GM13976 (cell line): ENCODE measurements around the gene PSMA3.

Source experiments
- DNase-seq: peaks from one replicate; pipeline ENCODE4 v3.0.0; 2012; ENCODE audit warnings: low spot score
- CTCF ChIP-seq: IDR thresholded peaks from 2 replicates; pipeline ENCODE4 v1.5.1; 2012; ENCODE audit warnings: borderline replicate concordance, mild to moderate bottlenecking; ENCODE audit not compliant: insufficient read depth; ENCODE audit errors: extremely low read depth, missing control alignments, control extremely low read depth
- in situ Hi-C: fragments of 300-500 bp; cut with MboI; formaldehyde crosslinking; loops from one replicate; pipeline ENCODE4 v1.12.0; 2022; ENCODE audit warnings: low sequenced_read_pairs, mixed read lengths, inconsistent platforms; ENCODE audit not compliant: unreplicated experiment

Gene PSMA3

GRCh38 chr14:58280954-58281787 lies 36.5 kb downstream of the PSMA3 start:
- TF ChIP-seq CTCF: no peak
- DNase-seq: peak; percentile 45
- in situ Hi-C loops: no loop called here

- in situ Hi-C loops: no loop called here
- DNase-seq: no peak
- TF ChIP-seq CTCF: no peak
These were observed 37.3 kb downstream of the PSMA3 start for GRCh38 chr14:58281969-58282368.

- TF ChIP-seq CTCF: no peak
- in situ Hi-C loops: no loop called here
These were observed 38.4 kb downstream of the PSMA3 start for GRCh38 chr14:58282925-58283593.

GRCh38 chr14:58283730-58284129 lies 39.1 kb downstream of the PSMA3 start:
- in situ Hi-C loops: no loop called here
- no peak for DNase-seq
- TF ChIP-seq CTCF: no peak

More at GRCh38 chr14:58282925-58283593, 38.4 kb downstream of the PSMA3 start:
- no peak for DNase-seq

DNA sequence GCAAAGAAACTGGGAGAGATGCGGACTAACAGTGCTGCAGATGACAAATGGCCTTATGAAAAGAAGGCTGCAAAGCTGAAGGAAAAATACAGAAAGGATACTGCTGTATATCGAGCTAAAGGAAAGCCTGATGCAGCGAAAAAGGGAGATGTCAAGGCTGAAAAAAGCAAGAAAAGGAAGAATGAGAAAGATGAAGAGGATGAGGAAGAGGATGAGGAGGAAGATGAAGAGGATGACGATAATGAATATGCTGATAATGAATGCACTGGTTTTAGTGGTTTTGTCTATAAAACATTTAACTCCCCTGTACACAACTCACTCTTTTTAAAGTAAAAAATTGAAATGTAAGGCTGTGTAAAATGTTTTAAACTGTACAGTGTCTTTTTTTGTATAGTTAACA lies 40.5 kb downstream of the PSMA3 start:
- DNase-seq: no peak
- in situ Hi-C loops: no loop called here
- no peak for TF ChIP-seq CTCF

GRCh38 chr14:58287607-58288042 lies 43.0 kb downstream of the PSMA3 start:
- in situ Hi-C loops: no loop called here
- TF ChIP-seq CTCF: no peak
- DNase-seq: no peak
